HG02885 (cell line): Measurements from ENCODE around the gene SH3GL1.

Source experiments
- ATAC-seq: cut with Tn5 transposase; IDR thresholded peaks from one replicate; pipeline ENCODE4 v1.9.1; 2021; ENCODE audit warnings: mild to moderate bottlenecking; ENCODE audit not compliant: unreplicated experiment, poor library complexity

The SH3GL1 gene

GRCh38 chr19:4432918-4433506 lies 32.7 kb upstream of the SH3GL1 start:
- ATAC-seq, result no peak

DNA sequence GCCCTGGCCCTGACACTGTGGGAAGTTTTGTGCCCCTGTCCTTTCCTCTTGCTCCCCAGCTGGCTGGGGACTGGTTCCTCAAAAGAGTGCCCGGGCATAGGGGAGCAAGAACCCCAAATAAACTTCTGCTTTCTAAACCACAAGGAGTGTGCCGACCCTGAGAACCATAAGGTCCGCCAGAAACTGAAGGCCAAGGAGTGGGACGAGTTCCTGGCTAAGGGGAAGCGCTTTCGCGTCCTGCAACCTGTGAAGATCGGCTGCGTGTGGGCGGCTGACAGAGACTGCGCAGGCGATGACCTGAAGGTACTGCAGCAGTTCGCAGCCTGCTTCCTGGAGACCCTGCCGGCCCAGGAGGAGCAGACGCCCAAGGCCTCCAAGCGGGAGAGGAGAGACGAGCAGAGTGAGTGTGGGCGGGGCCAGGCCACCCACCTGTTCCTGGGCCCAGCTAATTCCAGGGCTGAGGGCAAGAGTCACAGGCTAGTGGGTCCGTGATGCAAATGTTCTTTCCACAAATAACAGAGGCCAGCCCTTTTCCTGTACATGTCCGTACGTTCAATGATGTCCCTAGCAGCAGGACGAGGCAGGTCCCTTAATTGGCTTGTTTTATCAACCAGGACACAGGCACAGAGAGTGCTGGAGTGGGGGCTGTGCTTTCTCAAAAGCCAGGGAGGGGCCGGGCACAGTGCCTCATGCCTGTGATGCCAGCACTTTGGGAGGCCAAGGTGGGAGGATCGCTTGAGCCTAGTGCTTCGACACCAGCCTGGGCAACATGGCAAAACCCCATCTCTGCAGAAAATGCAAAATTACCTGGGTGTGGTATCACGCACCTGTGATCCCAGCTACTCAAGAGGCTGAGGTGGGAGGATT lies 31.7 kb upstream of the SH3GL1 start:
- no peak for ATAC-seq

DNA sequence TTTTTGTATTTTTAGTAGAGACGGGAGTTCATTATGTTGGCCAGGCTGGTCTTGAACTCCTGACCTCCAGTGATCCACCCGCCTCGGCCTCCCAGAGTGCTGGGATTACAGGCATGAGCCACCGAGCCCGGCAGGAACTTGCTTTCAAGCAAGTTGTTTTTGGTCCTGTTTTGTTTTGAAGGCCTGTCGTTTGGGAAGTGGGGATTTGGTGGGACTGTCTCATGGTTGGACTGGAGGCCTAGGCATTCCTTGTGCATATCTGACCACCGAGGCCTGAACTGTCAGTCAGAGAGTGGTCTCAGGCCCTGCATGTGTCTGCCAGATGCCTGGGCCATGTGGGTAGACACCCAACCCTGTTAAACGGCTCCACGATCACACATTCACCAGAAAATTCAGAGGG lies 30.9 kb upstream of the SH3GL1 start:
- no peak for ATAC-seq

- ATAC-seq, result no peak
Measured at GRCh38 chr19:4430760-4431159, 30.4 kb upstream of the SH3GL1 start.

GRCh38 chr19:4429771-4430171 lies 29.4 kb upstream of the SH3GL1 start:
- ATAC-seq, result no peak

DNA sequence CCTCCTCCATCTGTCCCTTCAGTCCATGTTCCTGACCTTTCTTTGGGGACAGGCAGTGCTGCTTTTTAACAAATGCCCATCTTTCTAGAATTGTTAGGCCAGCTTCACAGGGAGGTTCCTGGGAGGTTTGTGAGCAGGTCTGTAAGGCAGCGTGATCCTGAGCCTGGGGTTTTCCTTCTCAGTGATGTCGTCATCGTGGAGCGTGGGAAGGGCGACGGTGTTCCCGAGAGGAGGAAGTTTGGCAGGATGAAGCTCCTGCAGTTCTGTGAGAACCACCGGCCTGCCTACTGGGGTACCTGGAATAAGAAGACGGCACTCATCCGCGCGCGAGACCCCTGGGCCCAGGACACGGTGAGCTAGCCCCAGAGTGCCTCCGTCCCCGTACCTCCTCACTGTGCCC lies 28.9 kb upstream of the SH3GL1 start:
- ATAC-seq, result no peak

DNA sequence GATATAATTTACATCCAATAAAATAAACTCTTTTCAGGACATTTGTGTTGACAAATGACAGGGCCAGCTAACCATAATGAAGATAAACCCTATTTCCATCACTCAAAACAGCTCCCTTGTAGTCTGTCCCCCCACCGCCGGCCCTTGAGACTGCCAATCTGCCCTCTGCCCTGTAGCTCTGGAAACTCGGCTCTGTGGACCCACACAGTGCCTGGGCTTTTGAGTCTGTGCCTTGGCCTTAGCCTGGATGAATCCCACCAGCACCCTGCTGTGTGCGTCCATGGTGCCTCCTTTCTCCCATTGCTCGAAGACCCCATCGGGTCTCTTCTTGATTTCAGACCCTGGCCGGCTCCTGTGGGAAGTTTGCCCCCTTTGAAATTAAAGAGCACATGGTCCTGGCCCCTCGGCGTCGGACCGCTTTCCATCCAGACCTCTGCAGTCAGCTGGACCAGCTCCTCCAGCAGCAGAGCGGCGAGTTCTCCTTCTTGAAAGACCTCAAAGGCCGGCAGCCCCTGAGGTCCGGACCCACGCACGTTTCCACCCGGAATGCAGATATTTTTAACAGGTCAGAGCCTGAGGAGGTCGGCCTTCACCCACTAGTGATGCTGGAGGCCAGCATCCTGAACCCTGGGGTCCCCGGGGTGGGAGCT lies 28.1 kb upstream of the SH3GL1 start:
- no peak for ATAC-seq

- ATAC-seq, result no peak
Measured at GRCh38 chr19:4425537-4425936, 25.2 kb upstream of the SH3GL1 start.

- ATAC-seq, result no peak
Measured at GRCh38 chr19:4423416-4424126, 23.2 kb upstream of the SH3GL1 start.

GRCh38 chr19:4416268-4416667 lies 15.9 kb upstream of the SH3GL1 start:
- ATAC-seq, result no peak

DNA sequence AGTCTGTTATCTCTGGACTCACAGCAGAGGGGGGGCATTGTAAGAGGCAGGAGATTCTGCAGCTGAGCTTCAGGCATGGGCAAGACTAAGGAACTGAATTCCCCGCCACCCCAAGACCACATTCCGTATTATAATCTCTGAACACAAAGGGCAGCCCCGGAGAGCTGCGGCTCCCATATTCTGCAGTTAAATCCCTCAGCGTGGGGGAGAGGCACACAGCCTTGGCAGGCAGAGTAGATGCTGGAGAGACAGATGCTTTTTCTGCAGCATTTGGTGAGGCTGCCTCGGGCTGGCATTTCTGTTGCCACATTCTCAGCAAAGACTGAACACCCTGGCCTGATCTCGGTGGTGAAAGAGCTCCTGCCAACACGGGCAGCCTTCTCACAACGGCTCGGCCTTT lies 15.0 kb upstream of the SH3GL1 start:
- ATAC-seq, result no peak

- no peak for ATAC-seq
Measured at GRCh38 chr19:4414800-4415321, 14.5 kb upstream of the SH3GL1 start.

GRCh38 chr19:4414144-4414799 lies 13.9 kb upstream of the SH3GL1 start:
- no peak for ATAC-seq

DNA sequence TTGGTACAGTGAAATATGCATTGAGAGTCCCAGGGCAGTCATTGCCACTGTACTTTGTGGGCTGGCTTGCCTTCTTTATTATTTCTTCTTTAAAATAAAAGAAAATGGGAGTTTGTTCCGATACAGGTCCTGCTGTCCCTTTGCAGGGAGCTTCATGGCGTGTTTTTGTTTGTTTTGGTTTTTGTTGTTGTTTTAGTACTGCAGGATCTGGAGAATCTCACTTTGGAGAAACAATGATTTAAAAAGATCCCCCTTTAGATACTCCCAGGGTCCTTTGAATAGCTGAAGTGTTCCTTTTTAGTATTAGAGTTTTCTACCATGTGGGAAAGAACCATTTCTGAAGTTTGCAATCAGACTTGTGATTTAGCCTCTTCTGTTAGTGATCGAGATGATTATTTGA lies 13.2 kb upstream of the SH3GL1 start:
- ATAC-seq, result no peak

GRCh38 chr19:4409123-4409933 lies 9.0 kb upstream of the SH3GL1 start:
- no peak for ATAC-seq

- no peak for ATAC-seq
Measured at GRCh38 chr19:4406626-4407025, 6.3 kb upstream of the SH3GL1 start.

DNA sequence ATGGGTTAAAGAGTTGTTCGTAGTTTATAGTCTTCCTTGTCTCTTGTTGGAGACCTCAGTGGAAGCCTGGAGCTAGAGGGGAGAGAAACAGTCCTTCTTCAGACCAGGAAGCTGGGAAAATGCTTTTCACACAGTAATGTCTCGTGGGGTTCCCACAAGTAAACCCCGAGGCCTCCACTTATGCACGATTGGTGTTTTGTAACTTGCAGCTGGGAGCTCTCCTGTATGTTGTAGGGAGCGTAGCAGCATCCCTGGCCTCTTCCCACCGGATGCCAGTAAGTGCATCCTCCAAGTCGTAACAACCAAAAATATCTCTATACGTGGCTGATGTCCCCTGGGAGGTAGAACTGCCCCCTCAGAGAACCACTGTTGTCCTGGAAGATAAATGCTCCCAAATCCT lies 5.6 kb upstream of the SH3GL1 start:
- no peak for ATAC-seq

DNA sequence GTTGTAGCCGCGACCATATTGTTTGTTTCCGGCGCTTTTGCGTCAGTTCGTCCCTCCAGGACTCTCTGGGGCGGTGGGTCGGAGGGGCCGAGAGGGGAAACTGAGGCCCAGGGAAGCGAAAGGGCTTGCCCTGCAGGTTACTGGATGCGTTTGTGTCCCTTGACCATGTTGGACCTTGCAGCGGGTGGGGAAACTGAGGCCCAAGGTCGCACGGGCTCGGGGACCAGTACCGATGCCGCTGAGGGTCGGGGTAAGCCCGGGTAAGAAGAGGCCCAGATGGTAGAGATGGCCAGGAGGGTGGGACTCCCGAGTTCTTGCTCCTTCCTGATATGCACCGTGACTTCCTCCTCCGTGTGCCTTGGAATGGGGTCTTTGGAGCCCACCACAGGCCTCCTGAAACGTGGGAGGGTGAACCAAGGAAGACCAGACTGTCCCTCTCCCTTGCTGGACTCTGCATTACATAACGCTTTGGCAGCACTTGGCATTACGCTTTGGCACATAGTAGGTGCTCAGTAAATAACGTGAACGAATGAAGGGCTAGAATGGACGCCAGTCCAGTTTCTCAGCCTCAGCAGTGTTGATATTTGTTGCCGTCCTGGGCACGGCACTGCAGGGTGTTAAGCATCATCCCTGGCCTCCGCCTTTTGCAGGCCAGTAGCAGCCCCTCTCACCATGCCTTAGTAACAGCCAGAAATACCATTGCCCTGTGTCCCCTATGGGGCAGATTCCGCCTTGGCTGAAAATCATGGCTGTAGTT lies 2.8 kb upstream of the SH3GL1 start:
- no peak for ATAC-seq
